Vein endothelial cell (primary cell): ENCODE measurements around the gene FBXL20. TPM values are rescaled to one million over a fixed set of nuclear protein-coding genes. Genes with fewer than 3 reads are reported as not detected.

ENCODE experiments used
- total RNA-seq: library from RNA; depleted of rRNA; stranded (reverse); fragments of >200 nt; gene quantifications from 2 replicates; pipeline ENCODE4 v1.2.3, GENCODE V29; 2012

FBXL20 gene, protein sequence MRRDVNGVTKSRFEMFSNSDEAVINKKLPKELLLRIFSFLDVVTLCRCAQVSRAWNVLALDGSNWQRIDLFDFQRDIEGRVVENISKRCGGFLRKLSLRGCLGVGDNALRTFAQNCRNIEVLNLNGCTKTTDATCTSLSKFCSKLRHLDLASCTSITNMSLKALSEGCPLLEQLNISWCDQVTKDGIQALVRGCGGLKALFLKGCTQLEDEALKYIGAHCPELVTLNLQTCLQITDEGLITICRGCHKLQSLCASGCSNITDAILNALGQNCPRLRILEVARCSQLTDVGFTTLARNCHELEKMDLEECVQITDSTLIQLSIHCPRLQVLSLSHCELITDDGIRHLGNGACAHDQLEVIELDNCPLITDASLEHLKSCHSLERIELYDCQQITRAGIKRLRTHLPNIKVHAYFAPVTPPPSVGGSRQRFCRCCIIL
- total RNA-seq = 16.0 and 19.8 TPM in 2 replicates

DNA sequence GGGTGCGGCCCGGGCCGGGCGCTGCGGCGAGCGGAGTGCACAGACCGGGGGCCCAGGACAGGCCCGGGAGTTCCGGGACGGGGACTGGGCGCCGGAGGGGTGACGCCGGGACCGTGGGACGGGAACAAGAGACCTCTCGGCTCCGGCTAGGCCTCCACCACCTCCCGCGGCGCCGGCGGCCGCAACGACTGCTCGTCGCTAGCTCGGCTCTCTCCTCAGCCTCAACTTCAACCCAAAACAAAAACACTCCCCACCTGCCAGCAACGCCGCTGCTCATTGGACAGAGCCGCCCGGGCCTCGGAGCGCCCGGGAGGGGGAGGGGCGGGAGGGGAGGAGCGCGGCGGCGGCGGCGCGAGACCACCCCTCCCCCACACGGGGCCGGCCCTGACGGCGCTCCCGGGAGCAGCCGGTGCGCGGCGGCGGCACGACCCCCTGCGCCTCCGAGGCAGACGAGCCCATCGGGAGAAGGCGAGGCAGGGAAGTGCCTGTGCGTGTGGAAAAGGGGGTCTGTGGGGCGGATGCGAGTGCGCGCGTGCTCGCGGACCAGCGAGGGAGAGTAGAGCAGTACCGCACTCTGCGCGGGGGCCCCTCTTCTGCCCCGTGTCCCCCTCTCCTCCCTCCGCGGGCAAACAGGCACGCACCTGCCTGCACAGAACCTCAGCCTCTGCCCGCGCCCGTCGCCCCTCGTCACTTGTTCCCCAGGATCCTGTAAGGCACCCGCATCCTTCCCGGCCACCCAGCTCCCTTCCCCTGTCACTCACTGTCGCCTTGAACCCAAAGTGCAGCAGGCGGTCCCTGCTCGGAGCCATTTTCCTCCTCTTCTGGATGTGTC is at the start of gene FBXL20:
FBXL20 (minus strand) TSS at position 215 of the 832 bp plus-strand sequence. CDS start 224 bp downstream, outside the sequence.

DNA sequence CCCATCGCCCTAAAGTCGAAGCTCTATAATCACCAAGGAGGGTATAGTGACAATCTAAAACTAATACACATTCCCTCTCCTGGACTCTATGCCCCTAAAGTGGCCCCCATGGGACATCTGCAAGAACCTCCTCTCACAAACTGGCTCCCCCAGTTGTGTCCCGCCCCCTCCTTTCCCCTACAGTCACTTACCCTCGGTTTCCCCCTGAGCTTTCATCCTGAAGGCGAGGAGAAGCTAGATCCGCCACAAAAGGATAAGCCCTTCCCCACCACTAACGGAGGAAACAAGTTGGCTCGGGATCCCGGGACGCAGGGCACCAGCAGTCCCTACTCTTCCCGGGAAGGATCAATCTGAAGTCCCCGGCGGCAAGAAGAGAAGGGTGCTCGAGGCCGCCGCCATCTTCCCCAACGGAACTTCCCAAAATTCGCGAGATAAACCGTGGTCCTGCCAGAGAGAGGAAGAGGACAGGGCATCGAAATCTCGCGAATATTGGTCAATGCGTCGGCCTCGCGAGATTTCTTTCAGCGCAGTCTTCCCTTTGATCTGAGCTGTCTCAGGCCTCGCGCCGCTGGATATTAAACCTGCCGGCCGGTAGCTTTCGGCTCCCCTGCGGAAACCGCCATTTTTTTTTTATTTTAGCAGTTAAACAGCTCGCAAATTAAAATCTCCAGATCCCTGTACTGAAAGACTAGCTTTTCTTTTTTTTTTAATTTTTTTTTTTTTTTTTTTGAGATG is 49.6 kb upstream of the FBXL20 start, which contains the start of gene MED1:
MED1 (minus strand) TSS at position 417 of the 735 bp plus-strand sequence; CDS start at position 216, 201 bp downstream.

GRCh38 chr17:39225308-39225958 is 176.0 kb downstream of the FBXL20 start, which contains the start of gene STAC2:
TSS of gene STAC2 (minus strand) at chr17:39225945. CDS start at chr17:39225502, 443 bp downstream.

Other genes starting within 250 kb of the FBXL20 start
- gene PLXDC1, start 250.0 kb downstream of the FBXL20 start, total RNA-seq = not detected in 2 replicates
- gene ARL5C, start 235.5 kb downstream of the FBXL20 start, total RNA-seq = not detected in 2 replicates
- gene CACNB1, start 204.0 kb downstream of the FBXL20 start, total RNA-seq = 3.9 and 6.7 TPM in 2 replicates
- 1,567 and 1,657 TPM in 2 replicates for gene RPL19, start 201.3 kb downstream of the FBXL20 start, total RNA-seq
- not detected in 2 replicates for gene STAC2, start 175.7 kb downstream of the FBXL20 start, total RNA-seq
- 32.3 and 37.6 TPM in 2 replicates for gene MED1, start 49.6 kb upstream of the FBXL20 start, total RNA-seq
- 49.3 and 51.2 TPM in 2 replicates for gene CDK12, start 59.9 kb upstream of the FBXL20 start, total RNA-seq
- gene NEUROD2, start 206.3 kb upstream of the FBXL20 start, total RNA-seq = not detected in 2 replicates
- gene PPP1R1B, start 225.3 kb upstream of the FBXL20 start, total RNA-seq = not detected in 2 replicates
- gene STARD3, start 235.5 kb upstream of the FBXL20 start, total RNA-seq = 31.7 and 45.7 TPM in 2 replicates